Central memory CD8-positive, alpha-beta T cell (primary cell): ENCODE measurements around the gene TOX2.

Source experiments
- ATAC-seq: fragments of 150-1000 bp; cut with Tn5 transposase; replicated peaks from 2 replicates; pipeline ENCODE4 v1.10.0; 2022; ENCODE audit warnings: mild to moderate bottlenecking, moderate FRiP score, moderate number of reproducible peaks; ENCODE audit not compliant: poor library complexity, severe bottlenecking; ENCODE audit errors: extremely low read depth
- DNase-seq, 2 donors: peaks; one replicate each; pipeline ENCODE4 v3.0.0; 2021; ENCODE audit warnings: low spot score in 2 of 2
- H3K27ac Mint-ChIP-seq: one replicate; pipeline ENCODE4 v1.8.0; 2022; ENCODE audit warnings: low read depth, mild to moderate bottlenecking, moderate library complexity, mixed read lengths
- H3K27me3 Mint-ChIP-seq: one replicate; pipeline ENCODE4 v1.8.0; 2022; ENCODE audit warnings: mixed read lengths
- H3K36me3 Mint-ChIP-seq: one replicate; pipeline ENCODE4 v1.8.0; 2022; ENCODE audit warnings: mild to moderate bottlenecking, moderate library complexity, mixed read lengths; ENCODE audit not compliant: insufficient read depth
- H3K4me1 Mint-ChIP-seq: one replicate; pipeline ENCODE4 v1.8.0; 2022; ENCODE audit warnings: mixed read lengths
- H3K4me3 Mint-ChIP-seq: one replicate; pipeline ENCODE4 v1.8.0; 2022; ENCODE audit warnings: mild to moderate bottlenecking, moderate library complexity, mixed read lengths
- H3K9me3 Mint-ChIP-seq: one replicate; pipeline ENCODE4 v1.8.0; 2022; ENCODE audit warnings: mixed read lengths

Gene TOX2

DNA sequence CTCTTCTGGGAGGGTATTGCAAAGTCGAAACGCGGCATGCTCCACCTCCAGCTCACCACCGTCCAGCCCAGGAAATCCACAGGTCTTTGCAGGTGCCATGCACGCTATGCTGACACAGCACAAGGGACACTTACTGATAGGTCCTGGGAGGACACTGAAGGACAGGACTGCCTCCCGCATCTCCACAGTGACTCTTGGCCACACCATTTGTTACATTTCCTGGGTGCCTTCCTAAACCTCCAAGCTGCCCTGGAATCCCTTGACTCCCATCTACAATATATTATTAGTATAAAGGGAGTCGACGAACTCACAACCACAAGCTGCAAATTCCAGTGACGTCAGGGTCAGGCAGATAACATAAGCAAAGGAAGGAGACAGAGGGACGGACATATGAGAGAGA is 165.4 kb downstream of the TOX2 start:
- Mint-ChIP-seq H3K4me3 (no peak overlapping the region), H3K36me3 (no peaks in the 10 kb centered on the region), H3K27me3 (no peaks in the 10 kb centered on the region), H3K4me1 (peaks cover 14% of the 10 kb centered on the region), H3K9me3 (no peaks in the 10 kb centered on the region), H3K27ac (no peak overlapping the region)
- DNase-seq (no peak), ATAC-seq (no peak)

DNA sequence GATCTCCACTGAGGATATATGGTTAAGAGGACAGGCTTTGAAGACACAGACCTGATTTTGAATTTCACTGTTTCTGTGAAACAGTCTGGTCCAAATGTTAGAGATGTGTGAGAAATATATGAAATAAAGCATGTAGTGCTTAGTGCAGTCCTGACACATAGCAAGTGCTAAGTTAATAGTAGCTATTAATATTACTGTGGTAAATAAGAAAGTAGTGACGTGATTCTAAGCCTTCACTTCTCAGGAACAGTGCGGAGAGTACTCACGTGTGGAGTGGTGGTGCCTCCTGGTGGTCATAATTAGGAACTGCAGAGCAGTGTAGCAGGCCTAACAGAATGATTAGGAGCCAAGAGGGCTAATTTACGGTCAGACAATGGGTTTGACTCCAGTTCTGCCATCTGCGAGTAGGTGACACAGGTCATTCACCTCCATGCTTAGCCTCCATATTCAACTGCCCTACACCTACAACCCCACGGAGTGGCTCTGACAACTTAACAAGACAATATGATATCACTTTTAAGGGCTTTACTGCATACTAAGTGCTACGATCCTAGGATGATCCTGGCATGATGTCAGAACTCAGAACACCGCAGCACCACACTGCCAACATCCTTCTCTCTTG is 166.1 kb downstream of the TOX2 start:
- no peak overlapping the region for H3K27ac Mint-ChIP-seq
- ATAC-seq, result peak; percentile 90
- H3K27me3 Mint-ChIP-seq, result no peaks in the 10 kb centered on the region
- H3K4me3 Mint-ChIP-seq, result no peak overlapping the region
- H3K36me3 Mint-ChIP-seq, result no peaks in the 10 kb centered on the region
- DNase-seq, result peak; percentile 68 to 77
- no peaks in the 10 kb centered on the region for H3K9me3 Mint-ChIP-seq
- peaks cover 8% of the 10 kb centered on the region for H3K4me1 Mint-ChIP-seq

DNA sequence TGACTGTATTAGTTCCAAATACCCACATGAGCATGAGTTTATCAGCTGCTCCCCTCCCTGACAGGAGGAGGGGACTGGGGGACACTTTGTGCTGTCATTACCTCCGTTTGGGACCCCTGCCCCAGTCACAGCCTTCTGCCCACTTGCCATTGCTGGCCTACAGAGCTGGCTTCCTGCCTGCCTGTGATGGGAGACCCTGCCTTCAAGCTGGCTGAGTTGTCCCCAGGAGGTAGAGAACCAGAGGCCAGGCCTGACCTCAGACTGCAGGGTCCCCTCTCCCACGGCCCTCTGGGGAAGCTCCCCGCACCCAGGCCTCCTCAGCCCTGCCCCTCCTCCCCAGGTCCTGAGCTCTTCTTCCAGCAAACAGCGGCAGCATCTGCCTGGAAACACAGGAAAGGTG is 166.8 kb downstream of the TOX2 start:
- H3K4me1 Mint-ChIP-seq, result peaks cover 8% of the 10 kb centered on the region
- H3K27ac Mint-ChIP-seq, result no peak overlapping the region
- no peaks in the 10 kb centered on the region for H3K27me3 Mint-ChIP-seq
- DNase-seq, result no peak
- ATAC-seq, result no peak
- H3K9me3 Mint-ChIP-seq, result no peaks in the 10 kb centered on the region
- H3K36me3 Mint-ChIP-seq, result no peaks in the 10 kb centered on the region
- H3K4me3 Mint-ChIP-seq, result no peak overlapping the region

DNA sequence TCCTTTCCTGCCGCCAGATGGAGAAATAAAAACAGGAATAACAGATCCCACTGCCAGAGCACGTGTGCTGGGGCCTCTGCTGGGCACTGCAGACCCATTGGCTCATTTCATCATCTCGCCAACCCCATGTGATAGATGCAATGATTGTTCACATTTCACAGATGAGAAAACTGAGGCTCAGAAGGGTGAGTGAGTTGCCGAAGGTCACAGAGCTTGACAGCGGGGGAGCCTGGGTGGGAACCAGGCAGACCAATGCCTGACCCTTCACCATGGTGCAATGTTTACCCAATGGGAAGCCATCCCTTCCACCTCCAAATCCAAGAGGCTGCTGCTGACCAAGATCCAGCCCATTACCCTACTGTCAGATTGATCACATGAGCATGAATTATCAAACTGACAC is 167.2 kb downstream of the TOX2 start:
- H3K36me3 Mint-ChIP-seq, result no peaks in the 10 kb centered on the region

DNA sequence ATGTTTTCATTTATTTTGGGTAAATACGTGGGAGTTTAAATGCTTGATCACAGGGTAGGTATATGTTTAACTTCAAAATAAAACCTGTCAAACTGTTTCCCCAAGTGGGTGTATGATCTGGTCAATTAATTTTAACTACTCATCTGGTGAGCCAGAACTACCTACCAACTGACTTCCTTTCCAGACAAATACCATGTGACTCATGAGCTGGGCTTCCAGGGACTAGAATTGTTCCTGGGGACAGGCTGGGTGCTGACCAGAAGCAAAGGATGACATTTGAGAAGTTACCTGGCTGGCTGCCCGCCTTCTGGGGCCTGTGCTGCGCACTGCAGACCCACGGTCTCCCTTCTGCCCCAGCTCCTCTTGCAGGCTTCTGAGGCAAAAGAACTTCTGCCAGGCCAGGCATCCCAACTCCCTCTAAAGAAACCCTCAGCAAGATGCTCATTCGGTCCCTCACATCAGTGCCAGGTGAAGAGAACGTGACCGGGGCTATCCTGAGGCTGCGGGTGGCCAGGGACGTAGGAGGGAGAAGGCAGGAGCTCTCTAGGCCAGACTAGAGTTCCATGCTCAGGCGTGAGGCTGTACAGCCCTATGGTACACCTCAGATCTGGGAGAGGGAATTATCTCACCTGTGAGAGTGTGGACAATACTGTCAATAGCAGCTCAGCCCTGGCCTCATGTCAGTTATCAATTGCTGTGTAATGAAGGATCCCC is 168.7 kb downstream of the TOX2 start:
- H3K4me1 Mint-ChIP-seq, result peaks cover 8% of the 10 kb centered on the region
- H3K27me3 Mint-ChIP-seq, result peaks cover 11% of the 10 kb centered on the region
- no peaks in the 10 kb centered on the region for H3K36me3 Mint-ChIP-seq
- H3K27ac Mint-ChIP-seq, result no peak overlapping the region
- no peaks in the 10 kb centered on the region for H3K9me3 Mint-ChIP-seq
- H3K4me3 Mint-ChIP-seq, result no peak overlapping the region
- DNase-seq, result no peak
- ATAC-seq, result no peak

More for the DNA sequence above, 167.2 kb downstream of the TOX2 start:
- no peak for ATAC-seq
- peaks cover 8% of the 10 kb centered on the region for H3K4me1 Mint-ChIP-seq
- H3K4me3 Mint-ChIP-seq, result no peak overlapping the region
- DNase-seq, result no peak
- H3K27ac Mint-ChIP-seq, result no peak overlapping the region
- no peaks in the 10 kb centered on the region for H3K9me3 Mint-ChIP-seq
- peaks cover 2% of the 10 kb centered on the region for H3K27me3 Mint-ChIP-seq

DNA sequence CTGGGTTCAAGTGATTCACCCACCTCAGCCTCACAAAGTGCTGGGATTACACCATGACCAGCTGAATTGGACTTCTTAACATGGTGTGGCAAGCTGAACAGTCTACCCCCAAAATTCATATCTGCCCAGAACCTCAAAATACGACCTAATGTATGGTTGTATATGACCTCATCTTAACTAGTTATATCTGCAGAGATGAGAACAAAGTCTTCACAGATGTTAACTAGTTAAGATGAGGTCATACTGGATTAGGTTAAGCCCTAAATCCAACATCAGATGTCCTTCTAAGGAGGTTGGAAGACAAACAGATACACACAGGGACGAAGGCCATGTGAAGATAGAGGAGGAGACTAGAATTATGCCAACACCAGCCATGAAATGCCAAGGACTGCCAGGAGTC is 169.8 kb downstream of the TOX2 start:
- no peaks in the 10 kb centered on the region for H3K9me3 Mint-ChIP-seq
- ATAC-seq, result no peak
- no peak for DNase-seq
- peaks cover 8% of the 10 kb centered on the region for H3K4me1 Mint-ChIP-seq
- peaks cover 11% of the 10 kb centered on the region for H3K27me3 Mint-ChIP-seq
- no peaks in the 10 kb centered on the region for H3K36me3 Mint-ChIP-seq
- no peak overlapping the region for H3K4me3 Mint-ChIP-seq
- no peak overlapping the region for H3K27ac Mint-ChIP-seq

DNA sequence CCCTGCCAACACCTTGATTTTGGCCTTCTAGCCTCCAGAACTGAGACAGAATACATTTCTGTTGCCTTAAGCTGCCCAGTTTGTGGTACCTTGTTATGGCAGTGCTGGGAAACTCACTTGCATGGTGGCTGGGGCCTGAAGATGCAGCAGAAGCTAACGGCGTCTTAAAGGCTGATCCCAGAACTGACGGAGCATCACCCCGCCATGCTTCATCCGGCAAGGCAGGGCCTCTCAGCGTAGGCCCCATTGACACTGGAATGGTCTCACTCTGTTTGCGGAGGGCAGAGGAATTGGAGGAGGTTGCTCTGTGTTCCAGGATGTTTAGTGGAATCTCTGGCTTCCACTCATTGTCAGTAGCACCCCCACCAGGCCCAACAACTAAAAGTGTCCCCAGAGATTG is 170.2 kb downstream of the TOX2 start:
- DNase-seq (no peak), ATAC-seq (no peak)
- H3K9me3 Mint-ChIP-seq, result no peaks in the 10 kb centered on the region
- H3K36me3 Mint-ChIP-seq, result no peaks in the 10 kb centered on the region
- peaks cover 11% of the 10 kb centered on the region for H3K27me3 Mint-ChIP-seq
- no peak overlapping the region for H3K4me3 Mint-ChIP-seq
- H3K4me1 Mint-ChIP-seq, result peaks cover 8% of the 10 kb centered on the region
- no peak overlapping the region for H3K27ac Mint-ChIP-seq

DNA sequence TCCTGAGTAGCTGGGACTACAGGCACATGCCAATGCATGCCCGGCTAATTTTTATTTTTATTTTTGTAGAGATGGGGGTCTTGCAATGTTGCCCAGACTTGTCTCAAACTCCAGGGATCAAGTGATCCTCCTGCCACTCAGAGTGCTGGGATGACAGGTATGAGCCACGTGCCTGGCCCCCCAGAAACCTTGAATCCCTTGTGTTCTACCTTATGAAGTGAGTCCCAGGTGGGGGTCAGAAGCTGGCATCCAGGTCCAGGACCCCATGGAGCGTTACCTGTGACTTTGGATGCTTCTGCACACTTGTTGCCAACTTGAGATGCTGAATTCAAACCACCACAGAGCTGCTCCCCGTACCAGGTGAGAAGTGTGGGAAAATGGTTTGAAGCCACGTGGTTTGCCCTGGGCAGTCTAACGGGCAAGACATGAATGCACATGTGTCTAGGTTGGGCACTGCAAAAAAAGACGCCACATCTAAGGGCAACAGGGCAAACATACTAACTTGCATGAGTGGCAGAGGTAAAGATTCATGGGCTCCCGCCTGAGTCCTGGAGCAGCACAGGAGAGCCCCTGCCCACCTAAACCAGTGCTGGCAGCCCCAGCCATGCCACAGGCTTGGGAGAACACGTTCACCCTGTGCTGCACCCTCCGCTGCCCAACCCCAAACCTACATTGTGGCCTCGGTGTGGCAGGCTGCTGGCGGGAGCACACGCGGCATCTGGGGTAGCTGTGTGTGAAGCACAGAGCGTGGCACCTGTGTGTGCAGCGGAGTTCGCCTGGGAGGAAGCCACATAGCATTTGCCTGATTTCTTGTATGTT is 171.2 kb downstream of the TOX2 start:
- ATAC-seq (no peak), DNase-seq (no peak)
- no peaks in the 10 kb centered on the region for H3K9me3 Mint-ChIP-seq
- peaks cover 11% of the 10 kb centered on the region for H3K27me3 Mint-ChIP-seq
- no peak overlapping the region for H3K27ac Mint-ChIP-seq
- H3K4me1 Mint-ChIP-seq, result peaks cover 2% of the 10 kb centered on the region
- no peaks in the 10 kb centered on the region for H3K36me3 Mint-ChIP-seq
- no peak overlapping the region for H3K4me3 Mint-ChIP-seq

DNA sequence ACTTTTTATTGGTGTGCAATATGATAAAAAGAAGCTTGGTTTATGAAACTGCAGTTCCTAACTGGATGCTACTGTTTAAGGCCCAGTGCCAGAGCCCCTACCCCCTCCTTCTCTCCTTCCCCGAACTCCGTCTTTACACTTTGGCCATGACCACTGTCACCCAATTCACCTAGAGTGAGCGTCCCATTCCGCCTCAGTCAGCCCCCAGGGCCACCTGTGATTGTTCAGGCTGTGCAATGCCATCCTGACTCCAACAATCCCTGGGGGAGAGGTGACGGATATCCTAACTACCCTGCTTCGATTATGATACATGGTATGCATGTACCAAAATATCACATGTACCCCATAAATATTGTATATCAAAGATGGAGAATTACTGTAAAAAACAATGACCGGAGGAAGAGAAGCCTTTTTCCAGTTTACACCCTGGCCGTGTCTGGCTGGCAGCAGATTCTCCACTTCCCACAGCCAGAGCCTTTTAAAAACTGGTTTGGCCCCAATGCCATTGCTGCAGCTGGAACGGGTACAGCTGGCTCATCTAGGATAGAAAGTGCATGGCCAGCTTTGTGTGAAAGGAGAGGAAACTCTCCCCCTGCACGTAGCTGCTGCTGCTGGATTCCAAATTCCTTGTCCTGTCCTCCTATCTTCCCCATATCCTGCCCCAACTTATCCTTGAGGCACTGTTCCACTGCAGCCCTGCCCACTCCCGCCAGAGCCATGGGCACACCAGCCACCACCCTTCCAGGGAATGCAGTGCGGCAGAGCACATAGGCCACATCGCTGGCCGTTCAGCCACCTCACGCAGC is 172.6 kb downstream of the TOX2 start:
- Mint-ChIP-seq H3K36me3 (no peaks in the 10 kb centered on the region), H3K27ac (no peak overlapping the region), H3K4me3 (no peak overlapping the region), H3K9me3 (no peaks in the 10 kb centered on the region), H3K4me1 (no peaks in the 10 kb centered on the region), H3K27me3 (peaks cover 11% of the 10 kb centered on the region)
- no peak for DNase-seq
- no peak for ATAC-seq

DNA sequence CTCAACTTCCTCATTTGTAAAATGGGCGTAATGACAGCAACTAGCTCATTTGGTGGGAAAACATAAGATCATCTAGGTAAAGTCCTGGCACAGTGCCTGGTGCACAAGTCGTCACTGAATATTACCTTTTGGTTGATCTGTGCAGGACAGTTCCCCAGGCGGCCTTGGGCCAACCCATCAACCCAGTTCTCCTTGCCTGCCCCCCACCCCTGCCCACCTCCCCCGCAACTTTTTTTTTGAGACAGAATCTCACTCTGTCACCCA is 173.1 kb downstream of the TOX2 start:
- ATAC-seq, result no peak
- H3K4me1 Mint-ChIP-seq, result peaks cover 2% of the 10 kb centered on the region
- no peaks in the 10 kb centered on the region for H3K9me3 Mint-ChIP-seq

DNA sequence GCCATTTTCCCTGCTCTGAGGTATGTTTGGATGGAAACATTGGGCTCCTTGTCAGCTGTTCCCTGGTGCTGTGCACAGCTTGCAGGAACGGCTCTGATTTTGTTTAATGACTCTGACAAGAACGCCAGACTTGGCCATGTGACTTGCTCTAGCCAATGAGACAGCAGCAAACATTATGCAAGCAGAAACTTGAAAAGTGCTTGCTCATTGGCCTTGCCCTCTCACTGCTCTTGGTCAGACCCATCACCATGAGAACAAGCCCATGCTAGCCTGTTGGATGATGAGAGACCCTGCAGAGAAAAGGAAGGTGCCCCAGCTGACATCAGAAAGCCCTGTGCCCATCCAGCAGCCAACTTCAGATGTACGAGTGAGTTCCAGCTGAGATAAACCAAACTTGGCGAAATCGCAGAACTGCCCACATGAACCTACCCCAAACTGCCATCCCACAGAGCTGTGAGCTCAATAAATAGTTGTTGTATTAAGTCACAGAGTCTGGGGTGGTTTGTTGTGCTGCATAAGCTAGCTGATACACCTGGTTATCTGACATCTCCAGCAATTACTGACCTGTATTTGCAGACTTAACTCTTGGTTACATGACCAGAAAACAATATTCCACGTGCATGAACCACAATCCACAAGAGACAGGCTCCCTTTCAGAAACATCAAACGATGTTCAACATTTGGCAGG is 175.5 kb downstream of the TOX2 start:
- DNase-seq, result no peak
- no peak for ATAC-seq
- H3K4me3 Mint-ChIP-seq, result no peak overlapping the region
- H3K4me1 Mint-ChIP-seq, result peaks cover 5% of the 10 kb centered on the region
- no peak overlapping the region for H3K27ac Mint-ChIP-seq
- H3K36me3 Mint-ChIP-seq, result no peaks in the 10 kb centered on the region
- H3K9me3 Mint-ChIP-seq, result no peaks in the 10 kb centered on the region
- H3K27me3 Mint-ChIP-seq, result peaks cover 37% of the 10 kb centered on the region

More for the DNA sequence above, 173.1 kb downstream of the TOX2 start:
- no peak for DNase-seq
- Mint-ChIP-seq H3K4me3 (no peak overlapping the region), H3K27ac (no peak overlapping the region), H3K36me3 (no peaks in the 10 kb centered on the region), H3K27me3 (peaks cover 15% of the 10 kb centered on the region)

DNA sequence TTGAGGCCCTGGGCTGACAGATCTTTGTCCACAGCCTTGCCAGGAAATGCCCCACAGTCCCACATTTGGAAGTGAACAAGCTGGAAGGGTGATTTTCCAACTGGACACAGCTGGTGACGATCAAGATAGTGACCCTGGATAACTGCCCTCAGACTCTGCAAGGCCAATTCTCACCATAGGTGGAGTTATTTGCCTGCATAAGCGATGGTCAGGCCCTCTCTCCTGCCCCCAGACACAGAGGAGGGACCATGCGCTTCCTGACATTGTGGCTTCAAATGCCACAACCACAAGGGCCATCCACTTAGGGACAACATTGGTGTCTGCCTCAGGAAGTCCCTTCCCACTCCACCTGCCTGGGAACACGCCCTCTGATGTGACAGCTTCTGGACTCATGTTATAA is 176.4 kb downstream of the TOX2 start:
- H3K27ac Mint-ChIP-seq, result no peak overlapping the region
- peaks cover 2% of the 10 kb centered on the region for H3K36me3 Mint-ChIP-seq
- peaks cover 37% of the 10 kb centered on the region for H3K27me3 Mint-ChIP-seq
- H3K4me1 Mint-ChIP-seq, result peaks cover 5% of the 10 kb centered on the region
- no peak for DNase-seq
- no peak for ATAC-seq
- H3K4me3 Mint-ChIP-seq, result no peak overlapping the region
- H3K9me3 Mint-ChIP-seq, result no peaks in the 10 kb centered on the region
